Sigmoid colon (tissue), 4 donors: ENCODE data around the gene SPRR1A.

ENCODE experiments used
- EP300 ChIP-seq, 4 donors: sonication (generic); formaldehyde crosslinking; IDR thresholded peaks; one replicate each; pipeline ENCODE4 v1.6.1; 2017; ENCODE audit warnings: antibody characterized with exemption in 4 of 4
- POLR2A ChIP-seq, 2 donors: fragments of 450-650 bp; IDR thresholded peaks; one replicate each; pipeline ENCODE4 v1.6.1; 2016; ENCODE audit warnings: antibody characterized with exemption in 2 of 2, mild to moderate bottlenecking in 2 of 2, moderate library complexity in 2 of 2
- POLR2AphosphoS5 ChIP-seq, 4 donors: sonication (generic); formaldehyde crosslinking; IDR thresholded peaks; one replicate each; pipeline ENCODE4 v1.6.1; 2017; ENCODE audit warnings: antibody characterized with exemption in 4 of 4
- TF ChIP-seq, protein P1 (sequence below), 4 experiments: fragments of 450-650 bp in 3 of 4; fragments of 200-600 bp in 1 of 4; IDR thresholded peaks; one replicate each; pipeline ENCODE4 v1.5.1; 2016 to 2019; ENCODE audit warnings: antibody characterized with exemption in 4 of 4, mild to moderate bottlenecking in 3 of 4, moderate library complexity in 2 of 4

DNA sequence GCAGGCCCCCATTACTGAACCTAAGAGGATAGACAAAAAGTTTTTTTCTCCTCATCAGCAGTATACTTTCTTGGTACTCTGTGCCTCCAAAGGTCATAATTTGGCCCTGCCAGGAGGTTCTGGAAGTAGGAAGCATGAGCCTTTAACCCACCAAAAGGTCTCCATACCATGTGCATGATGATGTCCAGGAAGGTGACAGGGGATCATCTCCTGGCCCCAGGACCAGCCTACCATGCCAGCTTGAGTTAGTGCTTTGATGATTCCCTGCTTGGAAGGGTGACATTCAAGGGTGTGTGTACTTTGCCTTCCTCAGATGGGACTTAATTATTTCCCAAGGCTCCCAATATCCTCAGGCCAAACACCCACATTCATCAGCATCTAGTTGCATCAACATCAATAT is 6.3 kb upstream of the SPRR1A start:
- TF ChIP-seq, protein P1, sequence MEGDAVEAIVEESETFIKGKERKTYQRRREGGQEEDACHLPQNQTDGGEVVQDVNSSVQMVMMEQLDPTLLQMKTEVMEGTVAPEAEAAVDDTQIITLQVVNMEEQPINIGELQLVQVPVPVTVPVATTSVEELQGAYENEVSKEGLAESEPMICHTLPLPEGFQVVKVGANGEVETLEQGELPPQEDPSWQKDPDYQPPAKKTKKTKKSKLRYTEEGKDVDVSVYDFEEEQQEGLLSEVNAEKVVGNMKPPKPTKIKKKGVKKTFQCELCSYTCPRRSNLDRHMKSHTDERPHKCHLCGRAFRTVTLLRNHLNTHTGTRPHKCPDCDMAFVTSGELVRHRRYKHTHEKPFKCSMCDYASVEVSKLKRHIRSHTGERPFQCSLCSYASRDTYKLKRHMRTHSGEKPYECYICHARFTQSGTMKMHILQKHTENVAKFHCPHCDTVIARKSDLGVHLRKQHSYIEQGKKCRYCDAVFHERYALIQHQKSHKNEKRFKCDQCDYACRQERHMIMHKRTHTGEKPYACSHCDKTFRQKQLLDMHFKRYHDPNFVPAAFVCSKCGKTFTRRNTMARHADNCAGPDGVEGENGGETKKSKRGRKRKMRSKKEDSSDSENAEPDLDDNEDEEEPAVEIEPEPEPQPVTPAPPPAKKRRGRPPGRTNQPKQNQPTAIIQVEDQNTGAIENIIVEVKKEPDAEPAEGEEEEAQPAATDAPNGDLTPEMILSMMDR (IDR thresholded peaks at IDR 0.05) = no peak
- no peak for TF ChIP-seq POLR2A (IDR thresholded peaks at IDR 0.05)
- no peak for TF ChIP-seq EP300 (IDR thresholded peaks at IDR 0.05)
- TF ChIP-seq POLR2AphosphoS5 (IDR thresholded peaks at IDR 0.05) = no peak
